ENCODE measurements around the gene SLC7A11. TPM values are rescaled to one million over a fixed set of nuclear protein-coding genes. Genes with fewer than 3 reads are reported as not detected.

The SLC7A11 gene
- total and polyA plus RNA-seq, 2 of the 4 experiments (the other 2 are of a cell fraction) = 8.3 to 24.7 TPM

GRCh38 chr4:138181287-138181686, 60.9 kb downstream of the SLC7A11 start:
- H3K79me1 ChIP-seq (ENCODE audit: low read depth in 1 of 2, low read length in 2 of 2) = peaks cover 9 to 21% of the 10 kb centered on the region in 2 experiments; a peak in 3 of 4 replicates
- 20% methylated on average over 1 of the region's 6 CpGs; no CpG with 5 or more reads in 1 of the 2 experiments for WGBS, 2 experiments (ENCODE audit: extremely low coverage in 2 of 2, insufficient read length in 1 of 2)
- dilution Hi-C loops (cut with HindIII; ENCODE audit: low sequenced_read_pairs, unreplicated experiment) = no loop called here
- no peaks in the 10 kb centered on the region for H3K27me3 ChIP-seq (ENCODE audit: control insufficient read depth, insufficient read depth, low read length)
- no peak for TF ChIP-seq BHLHE40 (IDR thresholded peaks at IDR 0.05; ENCODE audit: low read depth, low read length)
- TF ChIP-seq, protein P1, sequence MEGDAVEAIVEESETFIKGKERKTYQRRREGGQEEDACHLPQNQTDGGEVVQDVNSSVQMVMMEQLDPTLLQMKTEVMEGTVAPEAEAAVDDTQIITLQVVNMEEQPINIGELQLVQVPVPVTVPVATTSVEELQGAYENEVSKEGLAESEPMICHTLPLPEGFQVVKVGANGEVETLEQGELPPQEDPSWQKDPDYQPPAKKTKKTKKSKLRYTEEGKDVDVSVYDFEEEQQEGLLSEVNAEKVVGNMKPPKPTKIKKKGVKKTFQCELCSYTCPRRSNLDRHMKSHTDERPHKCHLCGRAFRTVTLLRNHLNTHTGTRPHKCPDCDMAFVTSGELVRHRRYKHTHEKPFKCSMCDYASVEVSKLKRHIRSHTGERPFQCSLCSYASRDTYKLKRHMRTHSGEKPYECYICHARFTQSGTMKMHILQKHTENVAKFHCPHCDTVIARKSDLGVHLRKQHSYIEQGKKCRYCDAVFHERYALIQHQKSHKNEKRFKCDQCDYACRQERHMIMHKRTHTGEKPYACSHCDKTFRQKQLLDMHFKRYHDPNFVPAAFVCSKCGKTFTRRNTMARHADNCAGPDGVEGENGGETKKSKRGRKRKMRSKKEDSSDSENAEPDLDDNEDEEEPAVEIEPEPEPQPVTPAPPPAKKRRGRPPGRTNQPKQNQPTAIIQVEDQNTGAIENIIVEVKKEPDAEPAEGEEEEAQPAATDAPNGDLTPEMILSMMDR (conservative IDR thresholded peaks at IDR 0.05; ENCODE audit: low read depth, low read length) = no peak
- TF ChIP-seq RCOR1 (IDR thresholded peaks at IDR 0.05; ENCODE audit: insufficient replicate concordance, low read length) = no peak
- TF ChIP-seq FOS (IDR thresholded peaks at IDR 0.05; ENCODE audit: low read depth, low read length) = no peak
- no peak for TF ChIP-seq RAD21 (IDR thresholded peaks at IDR 0.05; ENCODE audit: low read length)
- no peak for TF ChIP-seq POLR2A (IDR thresholded peaks at IDR 0.05; ENCODE audit: low read depth, low read length)
- no peak for TF ChIP-seq MAFK (IDR thresholded peaks at IDR 0.05; ENCODE audit: low read depth, low read length)
- TF ChIP-seq NFE2L2 (IDR thresholded peaks at IDR 0.05; ENCODE audit: low read depth, low read length) = no peak
- no peak for TF ChIP-seq MAZ (IDR thresholded peaks at IDR 0.05; ENCODE audit: borderline replicate concordance, low read depth, low read length)
- TF ChIP-seq, protein P2, sequence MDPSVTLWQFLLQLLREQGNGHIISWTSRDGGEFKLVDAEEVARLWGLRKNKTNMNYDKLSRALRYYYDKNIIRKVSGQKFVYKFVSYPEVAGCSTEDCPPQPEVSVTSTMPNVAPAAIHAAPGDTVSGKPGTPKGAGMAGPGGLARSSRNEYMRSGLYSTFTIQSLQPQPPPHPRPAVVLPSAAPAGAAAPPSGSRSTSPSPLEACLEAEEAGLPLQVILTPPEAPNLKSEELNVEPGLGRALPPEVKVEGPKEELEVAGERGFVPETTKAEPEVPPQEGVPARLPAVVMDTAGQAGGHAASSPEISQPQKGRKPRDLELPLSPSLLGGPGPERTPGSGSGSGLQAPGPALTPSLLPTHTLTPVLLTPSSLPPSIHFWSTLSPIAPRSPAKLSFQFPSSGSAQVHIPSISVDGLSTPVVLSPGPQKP (IDR thresholded peaks at IDR 0.05; ENCODE audit: borderline replicate concordance, low read depth, low read length) = no peak
- no peak for TF ChIP-seq MXI1 (IDR thresholded peaks at IDR 0.05; ENCODE audit: borderline replicate concordance, low read depth, low read length)
- no peak for TF ChIP-seq RFX5 (IDR thresholded peaks at IDR 0.05; ENCODE audit: low read depth, low read length)
- TF ChIP-seq CHD1 (IDR thresholded peaks at IDR 0.05; ENCODE audit: low read depth, low read length) = no peak
- no peak for TF ChIP-seq SMC3 (IDR thresholded peaks at IDR 0.05; ENCODE audit: low read depth, low read length)
- H3K27ac ChIP-seq (ENCODE audit: insufficient read depth, low read length) = peak overlapping the region; percentile 25; the same call in 1 of the 2 replicates
- ChIA-PET POLR2A (ENCODE audit: unreplicated experiment) (no interaction called here), CTCF (no interaction called here)
- peak overlapping the region; percentile 26; the same call in 1 of the 2 replicates for H3K4me2 ChIP-seq (ENCODE audit: low read depth, low read length)
- H3K56ac ChIP-seq (ENCODE audit: extremely low read depth, insufficient read depth, low read length) = no peak overlapping the region
- H3K14ac ChIP-seq (replicated peaks; ENCODE audit: low read depth, low read length) = 0 out of 2 replicates have a peak overlapping the region, but pooled peaks have one; percentile 1
- 0 out of 2 replicates have a peak overlapping the region, but pooled peaks have one; percentile 4 for H4K91ac ChIP-seq (ENCODE audit: insufficient read depth, low read depth, low read length)
- BruUV-seq (replicated peaks) = no TSS peak
- no peak overlapping the region for H2BK20ac ChIP-seq (ENCODE audit: low read depth, low read length)
- intact Hi-C loops (cut with micrococcal nuclease) = loop anchor here (5.0 kb wide), 2 partner anchors 519 to 691 kb away; no protein-coding TSS in a partner anchor
- H4K8ac ChIP-seq (ENCODE audit: low read depth in 2 of 2, low read length in 2 of 2) = peak overlapping the region in 1 of 2 experiments; percentile 48; a peak in 1 of 4 replicates
- no peak overlapping the region; the same call in 1 of the 2 replicates for H2BK120ac ChIP-seq (ENCODE audit: low read depth, low read length)
- peak overlapping the region; percentile 71 for H2AFZ ChIP-seq (replicated peaks; ENCODE audit: low read length, poor library complexity)
- peak; percentile 25 for DNase-seq
- peak overlapping the region; percentile 50; the same call in 1 of the 2 replicates for H3K4ac ChIP-seq (ENCODE audit: low read depth, low read length)
- no peak overlapping the region for H3K4me3 ChIP-seq (ENCODE audit: insufficient read depth, low read depth, low read length)
- H2BK5ac ChIP-seq (ENCODE audit: low read depth, low read length, poor library complexity, severe bottlenecking) = no peak overlapping the region
- no peak overlapping the region for H2AK5ac ChIP-seq (ENCODE audit: low read depth, low read length)
- H4K20me1 ChIP-seq (ENCODE audit: insufficient read depth, low read length) = no peaks in the 10 kb centered on the region
- ATAC-seq (ENCODE audit: low read depth) = no peak
- peaks cover 10% of the 10 kb centered on the region; the same call in 1 of the 2 replicates for H3K9me1 ChIP-seq (ENCODE audit: insufficient read depth, low read length)
- H2BK15ac ChIP-seq (ENCODE audit: low read depth, low read length) = no peak overlapping the region
- H3K36me3 ChIP-seq (ENCODE audit: control insufficient read depth, insufficient read depth, low read length) = peaks cover 20% of the 10 kb centered on the region
- H3K18ac ChIP-seq (ENCODE audit: low read depth, low read length) = peak overlapping the region; percentile 64; the same call in 1 of the 2 replicates
- no peaks in the 10 kb centered on the region for H3K9me3 ChIP-seq (ENCODE audit: control insufficient read depth, insufficient read depth, low read length)
- in situ Hi-C loops (cut with MboI; ENCODE audit: low sequenced_read_pairs) = loop anchor here (10.0 to 25.0 kb wide), 2 partner anchors 504 to 644 kb away; partner anchors contain the start of gene PCDH18
- H2AK9ac ChIP-seq (replicated peaks; ENCODE audit: low read depth, low read length, poor library complexity) = peak overlapping the region; percentile 29
- H3K9ac ChIP-seq (ENCODE audit: low read depth, low read length) = no peak overlapping the region
- peaks cover 4% of the 10 kb centered on the region; the same call in 1 of the 2 replicates for H3K4me1 ChIP-seq (ENCODE audit: control insufficient read depth, insufficient read depth, low read length)
- no peak overlapping the region for H3K23ac ChIP-seq (ENCODE audit: low read depth, low read length)
- no peak overlapping the region for H4K5ac ChIP-seq (ENCODE audit: low read depth, low read length)

Measured in IMR-90 (cell line).